Activated T-cell treated with anti-CD3 and anti-CD28 coated beads, Interleukin-2, amount 50 U/mL, for 48 hours (primary cell): ENCODE data around the gene DDC.
A peak's percentile ranks its signal among the peaks of the same experiment; 100 is the strongest.

ENCODE experiments used
- DNase-seq, 2 experiments: peaks; one replicate each; pipeline ENCODE4 v3.0.0-alpha.2; 2020

The DDC gene, protein sequence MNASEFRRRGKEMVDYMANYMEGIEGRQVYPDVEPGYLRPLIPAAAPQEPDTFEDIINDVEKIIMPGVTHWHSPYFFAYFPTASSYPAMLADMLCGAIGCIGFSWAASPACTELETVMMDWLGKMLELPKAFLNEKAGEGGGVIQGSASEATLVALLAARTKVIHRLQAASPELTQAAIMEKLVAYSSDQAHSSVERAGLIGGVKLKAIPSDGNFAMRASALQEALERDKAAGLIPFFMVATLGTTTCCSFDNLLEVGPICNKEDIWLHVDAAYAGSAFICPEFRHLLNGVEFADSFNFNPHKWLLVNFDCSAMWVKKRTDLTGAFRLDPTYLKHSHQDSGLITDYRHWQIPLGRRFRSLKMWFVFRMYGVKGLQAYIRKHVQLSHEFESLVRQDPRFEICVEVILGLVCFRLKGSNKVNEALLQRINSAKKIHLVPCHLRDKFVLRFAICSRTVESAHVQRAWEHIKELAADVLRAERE

DNA sequence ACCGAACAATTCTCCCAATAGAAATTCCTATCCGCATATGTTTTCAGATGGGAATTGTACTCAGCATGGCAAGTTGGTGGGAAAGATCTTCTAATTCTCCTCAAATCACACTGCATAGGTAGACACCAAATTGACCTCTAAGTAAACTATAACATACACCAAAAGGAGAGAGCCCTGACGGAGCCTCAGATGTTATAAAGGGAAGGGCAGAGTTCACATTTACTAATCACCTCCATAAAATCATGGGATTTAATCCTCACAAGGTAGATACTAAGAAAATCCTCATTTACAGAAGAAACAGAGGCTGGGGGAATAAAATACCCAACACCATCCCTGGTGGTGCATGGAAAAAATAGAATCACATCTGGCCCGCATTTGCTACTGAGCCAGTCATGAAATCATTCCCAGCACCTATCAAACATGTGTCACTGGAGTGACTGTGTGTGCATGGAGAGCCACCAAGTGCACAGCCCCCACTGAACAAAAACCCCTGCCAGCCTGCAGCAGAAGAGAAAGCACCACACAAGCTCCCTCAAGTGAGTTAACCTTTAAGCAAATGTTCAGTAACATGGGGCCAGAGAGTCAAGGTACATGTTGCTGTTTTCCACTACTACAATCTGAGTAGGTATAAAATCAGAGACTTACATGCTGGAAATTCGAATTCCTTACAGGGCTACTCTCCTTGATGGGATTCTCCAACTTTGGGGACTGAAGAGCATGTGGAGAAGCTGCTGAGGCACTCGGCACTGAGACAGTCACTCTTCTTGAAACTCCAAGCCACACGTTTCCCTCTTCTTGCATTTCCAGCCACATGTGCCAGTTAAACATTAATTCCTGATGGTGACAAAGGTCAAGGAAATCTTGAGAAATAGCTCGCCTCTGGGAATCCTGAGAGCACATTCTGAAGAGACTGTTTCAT, at the start of gene DDC:
Gene DDC (minus strand): TSS at position 766 of the 919 bp plus-strand sequence. CDS start 21,320 bp downstream, outside the sequence.
- no peak for DNase-seq

DNA sequence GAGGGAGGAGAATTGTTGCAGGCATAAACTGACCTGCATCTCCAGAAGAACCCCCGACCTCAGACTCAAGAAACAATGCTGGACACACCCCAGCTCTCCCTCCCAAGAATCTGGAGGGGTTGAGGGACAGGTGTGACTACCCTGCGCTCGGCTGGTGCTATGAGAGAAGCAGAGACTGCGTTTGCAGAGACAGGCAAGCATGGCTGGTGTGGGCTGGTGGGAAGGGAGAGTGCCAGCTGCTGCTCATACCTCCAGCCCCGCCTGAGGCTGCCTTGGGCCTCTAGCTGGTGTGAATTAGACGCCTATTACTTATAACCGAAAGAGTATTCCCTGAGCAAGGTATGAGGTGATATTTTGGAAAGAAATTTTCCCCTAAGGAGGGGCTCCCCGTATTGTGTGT, 48.3 kb upstream of the DDC start:
- no peak for DNase-seq

DNA sequence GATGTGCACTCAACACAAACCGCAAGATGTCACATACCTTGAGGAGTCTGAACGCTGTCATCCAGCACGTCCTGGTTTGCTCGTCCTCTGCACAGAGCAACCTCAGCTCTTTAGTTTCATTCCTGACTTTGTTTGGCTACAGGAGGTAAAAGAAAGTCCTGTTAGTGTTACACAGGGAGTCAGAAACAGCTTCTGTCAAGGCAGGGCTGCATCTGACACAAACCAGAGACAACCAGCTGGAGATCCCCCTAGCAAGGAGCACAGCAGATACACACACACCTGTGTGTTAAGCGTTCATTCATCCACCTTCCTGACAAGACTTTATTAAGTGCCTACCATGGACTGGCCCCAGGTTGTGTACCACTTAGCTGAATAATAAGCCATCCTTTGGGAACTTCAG, 47.5 kb upstream of the DDC start:
- no peak for DNase-seq

DNA sequence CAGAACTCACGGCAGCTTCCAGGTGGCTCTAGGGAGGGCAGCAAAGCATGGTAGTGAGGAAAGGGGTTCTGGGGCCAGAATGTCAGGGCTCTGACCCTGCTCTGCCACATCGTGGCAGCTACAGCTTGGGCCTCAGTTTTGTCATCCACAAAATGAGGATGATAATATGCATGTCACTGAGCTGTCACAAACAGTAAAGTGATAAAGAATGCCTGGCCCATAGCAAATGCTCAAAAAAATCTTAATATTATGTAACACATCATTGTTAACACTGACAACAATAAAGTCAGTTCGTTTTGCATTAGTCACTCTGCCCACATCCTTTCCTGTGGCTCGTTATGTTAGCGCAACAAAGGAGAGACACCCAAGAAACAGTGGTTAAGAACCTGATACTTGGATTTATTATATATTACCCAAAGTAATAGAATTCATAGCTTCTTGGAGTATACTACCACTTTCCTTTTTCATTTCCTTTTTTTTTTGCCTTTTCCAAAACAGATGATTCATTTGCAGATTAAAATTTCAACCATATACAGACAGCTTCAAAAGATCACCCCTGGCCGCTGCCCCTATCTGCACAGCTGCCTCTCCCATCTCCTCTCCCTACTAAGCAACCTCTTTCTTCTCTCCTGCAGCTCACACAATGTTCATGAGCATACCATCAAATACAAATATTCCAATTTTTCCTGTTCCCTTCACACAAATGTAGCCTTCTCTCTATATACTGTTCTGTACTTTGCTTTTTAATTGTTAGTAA, 45.5 kb upstream of the DDC start:
- DNase-seq = peak; percentile 30 to 45

DNA sequence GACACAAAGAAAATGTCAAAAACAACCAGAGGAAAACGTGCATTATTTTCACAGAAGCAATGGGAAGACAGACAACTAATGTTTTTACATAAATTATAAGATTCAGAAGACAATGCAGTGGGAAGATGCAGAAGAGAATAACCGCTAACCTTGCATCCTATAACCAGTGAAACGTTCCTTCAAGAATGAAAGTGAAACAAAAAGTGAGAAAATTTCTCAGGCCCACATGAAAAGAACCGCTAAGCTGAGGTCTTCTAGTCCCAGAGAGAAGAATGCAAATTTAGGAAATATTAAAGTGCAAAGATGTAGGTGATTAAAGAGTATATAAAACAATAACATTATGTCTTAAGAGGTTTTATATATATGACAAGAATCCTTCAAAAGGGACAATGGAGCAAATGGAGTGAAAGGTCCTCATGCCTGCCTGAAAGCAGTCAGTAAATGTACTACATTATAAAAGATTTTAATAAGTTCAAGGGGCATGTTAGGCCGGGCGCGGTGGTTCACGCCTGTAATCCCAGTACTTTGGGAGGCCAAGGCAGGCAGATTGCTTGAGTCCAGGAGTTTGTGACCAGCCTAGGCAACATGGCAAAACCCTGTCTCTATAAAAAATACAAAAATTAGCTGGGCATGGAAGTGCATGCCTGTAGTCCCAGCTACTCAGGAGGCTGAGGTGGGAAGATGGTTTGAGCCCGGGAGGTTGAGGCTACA, 43.1 kb upstream of the DDC start:
- no peak for DNase-seq

DNA sequence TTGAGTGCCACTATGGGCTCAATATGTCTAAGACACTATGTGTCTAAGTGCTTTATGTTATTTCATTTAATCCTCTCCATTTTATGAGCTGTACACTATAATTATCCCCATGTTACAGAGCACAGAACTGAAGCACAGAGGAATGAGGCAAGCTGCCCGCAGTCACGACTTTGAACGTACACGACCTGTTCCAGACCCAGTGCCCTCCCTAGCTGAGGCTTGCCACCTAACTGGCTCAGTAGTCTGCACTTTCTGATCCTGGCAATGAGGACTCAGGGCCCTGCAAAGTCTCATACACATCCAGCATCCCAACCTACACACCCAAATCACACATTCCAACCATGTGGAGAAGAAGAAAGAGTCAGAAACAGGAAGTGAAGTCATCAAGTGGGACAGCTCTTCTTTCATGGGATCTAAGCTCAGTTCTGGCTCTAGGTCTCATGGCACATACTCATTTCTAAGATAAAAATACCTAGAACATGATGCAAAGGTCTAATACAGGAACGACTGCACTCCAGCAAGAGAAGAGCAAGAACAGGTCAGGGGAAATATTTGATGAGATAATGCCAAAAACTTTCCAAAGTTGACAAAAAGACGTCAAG, 42.4 kb upstream of the DDC start:
- DNase-seq = no peak

DNA sequence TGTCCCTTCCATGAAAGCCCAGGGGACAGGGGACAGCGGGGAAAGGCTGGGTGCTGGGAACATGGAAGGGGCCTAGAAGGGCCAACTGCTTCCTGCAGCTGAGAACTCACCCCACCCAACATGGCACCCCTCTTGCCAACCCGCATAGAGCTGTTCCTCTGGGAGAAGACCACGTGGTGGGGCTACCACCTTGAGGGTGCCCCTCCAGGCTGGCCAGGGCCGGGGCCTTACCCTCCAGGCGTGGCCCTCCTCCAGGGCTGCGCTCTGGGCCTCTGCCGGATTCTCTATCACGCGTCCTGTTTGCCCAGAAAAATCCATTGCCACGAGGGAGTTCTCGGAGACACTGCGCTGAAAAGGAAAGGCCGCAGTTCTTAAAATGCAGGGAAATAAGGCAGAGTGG, 39.9 kb upstream of the DDC start:
- DNase-seq = no peak

DNA sequence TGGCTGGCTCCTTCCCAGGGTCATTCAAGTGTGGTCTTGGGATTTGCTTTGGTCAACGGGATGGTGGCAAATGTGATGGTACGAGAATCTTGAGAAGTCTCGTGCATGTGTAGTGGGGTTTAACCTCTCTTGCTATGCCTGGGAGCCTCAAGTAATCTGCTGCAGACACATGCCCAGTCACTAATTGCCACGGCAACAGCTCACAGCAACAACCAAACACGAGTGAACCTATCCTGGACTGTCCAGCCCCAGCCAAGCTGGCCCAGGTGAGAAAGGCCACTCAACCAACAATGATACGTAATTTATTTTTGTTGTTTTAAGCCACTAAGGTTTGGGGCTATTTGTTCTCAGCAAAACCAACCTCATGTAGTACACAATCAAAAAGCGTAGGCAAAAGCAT, 38.1 kb upstream of the DDC start:
- DNase-seq = no peak

DNA sequence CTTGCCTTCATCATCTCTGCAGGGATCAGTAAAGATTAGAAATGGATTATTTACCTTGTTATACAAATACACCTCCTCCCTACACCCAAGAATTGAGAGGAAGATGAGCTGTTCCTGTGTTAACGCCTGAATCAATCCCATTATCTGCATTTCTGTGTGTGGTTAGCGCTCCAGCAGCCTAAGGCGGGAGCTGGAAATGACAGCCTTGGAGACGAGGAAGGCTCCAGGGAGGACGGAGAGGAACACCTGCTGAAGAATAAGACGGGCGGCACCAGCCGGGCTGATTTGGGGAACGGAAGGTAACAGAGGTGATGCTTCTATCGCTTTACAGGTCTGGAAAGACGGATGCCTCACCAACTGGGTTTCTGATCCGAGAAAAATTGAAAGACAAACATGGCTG, 34.2 kb upstream of the DDC start:
- no peak for DNase-seq

DNA sequence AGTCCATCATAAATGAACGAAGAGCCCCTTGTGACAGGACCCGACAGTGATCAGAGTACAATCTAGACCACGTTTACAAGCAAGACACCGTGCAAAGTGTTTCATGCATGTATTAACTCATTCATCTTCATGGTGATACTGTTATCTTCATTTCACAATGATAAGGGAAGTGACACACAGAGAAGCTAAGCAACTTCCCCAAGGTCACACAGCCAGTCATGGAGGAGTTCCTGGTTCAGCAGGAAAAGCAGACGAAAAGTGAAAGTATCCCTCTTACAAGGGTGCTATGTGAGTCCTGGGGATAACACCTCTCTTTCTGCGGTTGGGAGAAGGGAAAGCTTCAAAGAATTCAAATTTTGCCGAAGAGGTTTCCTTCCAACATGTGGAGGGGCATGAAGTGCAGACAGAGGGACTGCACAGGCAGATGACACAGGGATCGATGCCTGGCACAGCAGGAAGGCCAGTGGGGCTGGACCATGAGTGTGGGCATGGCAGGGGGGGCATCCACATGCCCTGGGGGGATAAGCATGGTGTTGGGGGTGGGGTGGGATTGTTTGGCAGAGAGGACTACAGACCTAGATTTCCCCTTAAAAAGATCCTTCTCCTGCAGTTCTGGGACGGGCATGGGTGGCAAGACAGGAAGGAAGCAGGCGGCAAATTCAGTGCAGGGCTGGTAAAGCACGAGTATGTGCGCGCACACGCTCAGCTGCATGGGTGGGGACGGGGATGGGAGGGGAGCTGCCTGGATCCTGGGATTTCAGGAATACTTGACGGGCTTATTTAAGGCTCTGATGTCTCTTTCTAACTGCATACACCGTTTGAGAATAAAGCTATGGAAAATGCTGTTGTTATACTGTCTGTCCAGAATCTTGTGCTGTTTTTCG, 33.5 kb upstream of the DDC start:
- DNase-seq = no peak

DNA sequence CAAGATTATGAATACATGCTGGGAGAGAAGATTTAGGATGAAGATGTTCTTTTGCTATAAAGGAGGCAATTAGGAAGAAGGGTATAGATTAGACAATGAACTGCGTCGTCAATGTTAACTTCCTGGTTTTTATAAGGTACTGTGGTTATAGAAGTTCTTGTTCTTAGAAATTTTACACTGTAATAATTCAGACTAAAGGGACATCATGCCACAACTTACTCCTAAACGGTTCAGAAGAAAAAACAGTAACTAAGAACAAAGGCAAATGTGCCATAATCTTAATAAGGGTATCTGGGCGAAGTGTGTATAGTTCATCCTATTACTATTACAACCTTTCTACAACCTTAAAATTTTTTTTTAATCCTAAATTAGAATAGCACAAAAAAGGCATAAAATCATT, 31.3 kb upstream of the DDC start:
- no peak for DNase-seq

DNA sequence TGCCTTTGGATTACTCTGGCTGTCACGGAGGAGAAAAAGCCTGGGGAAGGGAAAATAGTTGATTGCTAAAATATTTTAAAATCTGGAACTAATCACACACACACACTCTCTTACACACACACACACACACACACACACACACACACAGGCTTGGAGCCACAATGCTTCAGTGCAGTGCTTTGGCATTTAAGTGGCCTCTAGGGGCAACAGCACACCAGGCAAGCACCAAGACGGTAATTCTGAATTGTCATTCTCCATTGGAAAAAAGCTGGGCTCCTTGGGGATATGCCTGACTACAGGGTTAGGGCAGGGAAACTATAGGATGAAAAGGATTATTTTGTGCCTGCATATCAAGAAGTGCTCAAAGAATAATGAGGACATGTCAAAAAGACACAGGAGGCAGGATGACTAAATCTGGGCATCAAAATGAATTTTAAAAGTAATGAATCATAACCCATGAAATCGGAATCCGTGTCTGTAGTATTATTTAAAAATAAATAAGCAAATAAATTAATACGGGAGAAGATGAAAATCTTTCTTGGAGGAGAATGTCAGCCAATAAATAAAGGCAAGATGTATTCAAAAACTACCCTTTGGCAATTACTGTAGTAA, 30.4 kb upstream of the DDC start:
- peak; percentile 33 to 45 for DNase-seq

DNA sequence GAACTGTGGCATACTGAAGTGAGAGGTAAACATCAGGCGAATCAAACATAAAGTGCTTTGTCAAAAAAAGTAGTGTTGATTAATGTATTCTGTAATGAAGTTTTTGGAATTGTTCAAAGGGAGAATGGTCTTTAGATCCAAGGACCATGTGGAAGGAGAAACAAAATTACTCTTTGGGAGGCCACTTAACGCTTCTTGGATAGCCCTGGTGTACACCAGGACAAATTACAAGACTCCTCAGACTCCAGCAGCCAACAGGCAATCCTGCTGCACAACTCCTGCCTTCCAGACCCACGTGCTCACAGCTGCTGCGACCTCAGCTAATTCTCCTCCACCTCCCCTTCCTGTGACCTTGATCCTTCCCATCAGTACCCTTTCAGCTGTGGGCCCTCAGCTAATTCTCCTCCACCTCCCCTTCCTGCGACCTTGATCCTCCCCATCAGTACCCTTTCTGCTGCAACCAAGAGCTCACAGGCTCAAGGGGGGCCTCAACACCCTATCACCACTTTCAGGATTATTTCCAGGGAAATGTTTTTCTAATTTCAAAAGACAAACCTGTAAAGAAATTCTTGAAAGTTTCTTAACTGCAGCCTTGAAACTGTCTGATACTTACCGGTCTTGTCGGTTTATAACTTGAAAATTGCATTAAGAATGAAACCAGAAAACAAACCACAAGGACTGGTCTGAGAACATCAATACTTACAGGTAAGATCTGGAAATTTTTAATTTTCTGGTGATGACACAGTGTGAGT, 29.7 kb upstream of the DDC start:
- DNase-seq = peak in 1 of 2 experiments; percentile 26

DNA sequence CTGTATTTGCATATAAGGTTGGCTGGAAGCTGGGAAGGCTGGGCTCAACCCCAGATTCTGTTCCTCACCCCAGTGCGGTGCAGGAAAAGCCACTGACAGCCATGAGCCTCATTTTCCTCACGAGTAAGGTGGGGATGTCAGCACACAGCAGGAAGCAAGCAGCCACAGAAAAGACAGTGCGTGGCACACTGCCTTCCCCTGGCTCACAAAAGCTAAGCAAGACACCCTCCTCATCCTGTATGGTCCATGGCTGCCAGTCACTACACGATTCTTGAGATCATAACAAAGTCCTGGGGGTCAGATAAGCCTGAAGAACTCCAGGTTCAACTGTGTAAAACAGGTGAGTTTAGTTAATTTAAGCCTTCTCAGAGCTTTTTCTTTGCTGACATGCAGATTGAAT, 28.9 kb upstream of the DDC start:
- DNase-seq = no peak

DNA sequence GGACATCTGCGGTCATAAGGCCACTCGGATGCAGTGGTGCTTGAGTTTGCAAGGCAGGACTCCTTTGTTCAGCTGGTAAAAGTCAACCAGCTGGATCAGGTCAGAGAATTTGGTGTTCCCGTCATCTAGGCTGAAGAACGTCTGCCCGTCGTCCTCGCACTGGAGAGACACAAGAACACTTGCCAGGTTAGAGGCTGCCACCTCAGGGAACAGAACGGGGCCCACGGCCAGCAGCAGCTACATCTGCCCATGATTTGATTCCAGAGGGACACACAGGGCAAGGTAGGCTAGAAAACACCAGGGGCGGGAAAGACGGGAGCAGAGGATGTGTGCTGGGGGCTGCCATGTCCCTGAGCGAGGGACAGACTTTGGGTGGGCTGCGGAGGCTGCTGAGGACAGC, 27.7 kb upstream of the DDC start:
- DNase-seq = no peak

DNA sequence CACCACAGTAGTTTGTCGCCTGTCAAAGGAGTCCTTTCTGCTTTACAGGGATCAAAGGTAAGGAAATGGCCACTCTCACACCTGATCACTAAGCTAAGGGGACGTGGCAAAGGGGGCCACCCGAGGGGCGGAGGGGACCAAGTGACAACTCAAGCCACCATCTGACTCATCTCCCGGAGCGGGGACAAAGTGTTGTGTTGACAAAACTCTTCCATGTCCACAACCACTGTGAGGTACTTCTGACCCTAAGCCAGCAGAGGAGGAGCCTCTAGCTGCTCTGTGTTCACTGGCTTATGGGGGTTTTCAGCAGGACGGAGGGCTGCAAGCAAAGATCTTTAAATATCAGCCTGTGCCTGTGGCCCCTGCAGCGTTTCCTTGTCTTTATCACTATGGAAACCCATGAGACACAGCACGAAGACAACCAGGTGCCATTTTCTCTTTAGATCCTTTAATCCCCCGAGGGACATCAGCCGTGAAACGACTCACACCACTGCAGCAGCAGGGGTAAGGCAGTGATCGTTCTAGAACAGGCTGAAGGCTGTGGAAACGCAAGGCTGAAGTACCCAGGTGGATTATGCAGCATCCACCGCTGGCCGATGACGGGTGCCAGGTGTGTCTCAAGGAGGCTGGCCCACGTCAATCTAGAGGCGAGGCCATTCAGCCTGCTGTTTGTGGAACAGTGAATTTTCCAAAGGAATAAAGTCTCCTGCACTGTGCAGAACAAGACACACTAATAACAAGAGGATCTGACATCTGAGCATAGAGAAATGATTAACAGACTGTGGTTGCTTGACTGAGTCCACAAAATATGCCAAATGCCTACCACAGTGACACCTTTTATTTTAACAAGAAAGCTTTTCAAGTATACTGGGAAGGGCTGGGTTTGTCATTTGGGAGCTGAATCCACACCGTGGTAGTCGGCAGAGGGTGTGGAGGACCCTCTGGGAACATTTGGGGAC, 26.6 kb upstream of the DDC start:
- no peak for DNase-seq

DNA sequence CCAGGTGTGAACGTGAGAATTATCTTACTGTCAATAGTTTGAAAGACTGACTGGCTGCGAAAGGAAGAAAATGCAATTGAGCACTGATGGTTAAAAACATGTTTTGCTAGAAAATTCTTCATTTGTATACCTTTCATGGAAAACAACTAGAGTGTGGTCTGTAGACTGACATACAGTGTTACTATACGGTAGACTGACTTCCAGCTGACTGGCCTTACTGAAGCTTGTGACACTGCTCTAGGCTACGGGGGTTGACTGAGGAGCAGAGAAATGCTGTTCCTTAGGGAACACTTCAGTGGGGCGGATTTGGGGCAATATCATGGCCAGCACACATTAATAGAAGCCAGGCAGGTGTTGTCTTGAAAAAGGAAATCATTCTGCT, 25.9 kb upstream of the DDC start:
- DNase-seq = no peak

DNA sequence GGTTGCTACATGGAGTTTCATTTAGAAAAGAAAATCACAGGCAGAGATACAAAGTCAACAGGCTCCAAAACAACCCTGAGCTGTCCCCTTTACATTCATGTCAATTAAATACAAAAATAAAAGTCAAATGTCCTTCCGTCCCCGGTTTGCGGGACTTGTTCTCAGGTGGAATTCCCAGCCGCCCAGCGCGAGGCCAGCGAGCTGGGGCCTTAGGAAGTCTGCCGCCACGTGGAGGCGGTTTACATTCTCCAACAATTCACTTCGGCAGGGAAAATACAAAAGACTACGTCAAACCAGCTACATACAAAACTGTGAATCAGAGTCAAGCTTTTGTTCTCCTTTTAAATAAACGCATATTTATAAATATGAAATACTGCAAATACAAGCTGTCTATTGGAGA, 25.3 kb upstream of the DDC start:
- DNase-seq = no peak

DNA sequence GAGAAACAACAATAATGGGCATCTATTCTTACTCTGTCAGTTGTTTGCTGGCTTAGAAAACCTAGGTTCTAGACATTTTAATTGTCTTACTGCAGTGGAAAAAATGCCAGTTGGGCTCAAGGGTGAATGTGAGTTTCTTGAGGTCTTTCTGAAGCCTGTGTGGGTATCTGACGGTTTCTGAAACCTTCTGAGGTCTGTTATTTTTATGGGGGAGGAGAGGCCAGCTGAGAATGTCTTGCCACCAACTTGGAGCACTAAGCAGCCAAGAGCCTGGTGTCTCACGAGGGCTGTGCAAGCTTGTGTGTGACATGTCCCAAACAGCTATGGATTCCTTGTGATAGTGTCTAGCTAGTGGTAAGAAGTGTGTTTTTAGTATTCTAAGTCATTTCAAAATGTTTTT, 24.2 kb upstream of the DDC start:
- no peak for DNase-seq
